ENCODE results near the gene SLC20A1.

Gene SLC20A1

DNA sequence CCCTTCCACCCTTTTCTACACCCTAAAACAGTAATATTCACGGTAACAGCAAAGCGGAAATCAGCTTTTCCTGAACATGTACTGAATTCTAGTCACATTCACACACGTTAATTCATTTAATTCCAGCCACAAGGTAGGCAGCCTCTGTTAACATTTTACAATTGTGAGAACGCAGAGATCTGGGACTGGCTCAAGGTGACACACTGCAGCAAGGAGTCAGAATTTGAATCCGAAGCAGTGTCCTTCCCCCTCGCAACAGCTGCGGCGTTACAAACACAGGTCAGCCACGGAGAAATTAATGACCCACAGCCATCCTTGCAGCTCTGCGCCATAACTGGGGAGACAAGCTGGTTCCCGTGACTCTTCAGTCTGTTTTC is 818 bp upstream of the SLC20A1 start:
- no peak for DNase-seq
- H3K4me1 ChIP-seq (ENCODE audit: low read length) = peaks cover 20% of the 10 kb centered on the region
- peaks cover 48% of the 10 kb centered on the region for H3K27me3 ChIP-seq (replicated peaks; ENCODE audit: insufficient read depth, low read length)
- H3K9ac ChIP-seq (ENCODE audit: low read length) = peak overlapping the region; percentile 73
- H3K79me2 ChIP-seq (ENCODE audit: low read length) = peaks cover 37% of the 10 kb centered on the region
- peak overlapping the region; percentile 66; the same call in 1 of the 2 replicates for H3K27ac ChIP-seq (ENCODE audit: low read length)
- no peaks in the 10 kb centered on the region for H3K9me2 ChIP-seq (replicated peaks; ENCODE audit: insufficient read depth, low read length)
- peak overlapping the region; percentile 91 for H3K4me2 ChIP-seq (ENCODE audit: low read depth, low read length)
- H3K36me3 ChIP-seq (replicated peaks; ENCODE audit: insufficient read depth, low read length) = peaks cover 12% of the 10 kb centered on the region; the same call in 1 of the 2 replicates
- H3F3A ChIP-seq (ENCODE audit: insufficient read depth, low read length) = peaks cover 7% of the 10 kb centered on the region
- H2AFZ ChIP-seq (ENCODE audit: low read length) = peak overlapping the region; percentile 80
- no peak for TF ChIP-seq EZH2 (optimal IDR thresholded peaks at IDR 0.05; ENCODE audit: low read depth, low read length)
- TF ChIP-seq, protein P1, sequence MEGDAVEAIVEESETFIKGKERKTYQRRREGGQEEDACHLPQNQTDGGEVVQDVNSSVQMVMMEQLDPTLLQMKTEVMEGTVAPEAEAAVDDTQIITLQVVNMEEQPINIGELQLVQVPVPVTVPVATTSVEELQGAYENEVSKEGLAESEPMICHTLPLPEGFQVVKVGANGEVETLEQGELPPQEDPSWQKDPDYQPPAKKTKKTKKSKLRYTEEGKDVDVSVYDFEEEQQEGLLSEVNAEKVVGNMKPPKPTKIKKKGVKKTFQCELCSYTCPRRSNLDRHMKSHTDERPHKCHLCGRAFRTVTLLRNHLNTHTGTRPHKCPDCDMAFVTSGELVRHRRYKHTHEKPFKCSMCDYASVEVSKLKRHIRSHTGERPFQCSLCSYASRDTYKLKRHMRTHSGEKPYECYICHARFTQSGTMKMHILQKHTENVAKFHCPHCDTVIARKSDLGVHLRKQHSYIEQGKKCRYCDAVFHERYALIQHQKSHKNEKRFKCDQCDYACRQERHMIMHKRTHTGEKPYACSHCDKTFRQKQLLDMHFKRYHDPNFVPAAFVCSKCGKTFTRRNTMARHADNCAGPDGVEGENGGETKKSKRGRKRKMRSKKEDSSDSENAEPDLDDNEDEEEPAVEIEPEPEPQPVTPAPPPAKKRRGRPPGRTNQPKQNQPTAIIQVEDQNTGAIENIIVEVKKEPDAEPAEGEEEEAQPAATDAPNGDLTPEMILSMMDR (IDR thresholded peaks at IDR 0.05; ENCODE audit: low read length) = no peak
- TF ChIP-seq EZH2phosphoT487 (IDR thresholded peaks at IDR 0.05; ENCODE audit: low read length) = no peak
- H3K4me3 ChIP-seq (ENCODE audit: low read length) = peak overlapping the region; percentile 69
- H4K20me1 ChIP-seq (ENCODE audit: insufficient read depth, low read length) = no peaks in the 10 kb centered on the region; the same call in 1 of the 2 replicates
- H3K9me3 ChIP-seq (replicated peaks; ENCODE audit: insufficient read depth, low read length) = no peaks in the 10 kb centered on the region

DNA sequence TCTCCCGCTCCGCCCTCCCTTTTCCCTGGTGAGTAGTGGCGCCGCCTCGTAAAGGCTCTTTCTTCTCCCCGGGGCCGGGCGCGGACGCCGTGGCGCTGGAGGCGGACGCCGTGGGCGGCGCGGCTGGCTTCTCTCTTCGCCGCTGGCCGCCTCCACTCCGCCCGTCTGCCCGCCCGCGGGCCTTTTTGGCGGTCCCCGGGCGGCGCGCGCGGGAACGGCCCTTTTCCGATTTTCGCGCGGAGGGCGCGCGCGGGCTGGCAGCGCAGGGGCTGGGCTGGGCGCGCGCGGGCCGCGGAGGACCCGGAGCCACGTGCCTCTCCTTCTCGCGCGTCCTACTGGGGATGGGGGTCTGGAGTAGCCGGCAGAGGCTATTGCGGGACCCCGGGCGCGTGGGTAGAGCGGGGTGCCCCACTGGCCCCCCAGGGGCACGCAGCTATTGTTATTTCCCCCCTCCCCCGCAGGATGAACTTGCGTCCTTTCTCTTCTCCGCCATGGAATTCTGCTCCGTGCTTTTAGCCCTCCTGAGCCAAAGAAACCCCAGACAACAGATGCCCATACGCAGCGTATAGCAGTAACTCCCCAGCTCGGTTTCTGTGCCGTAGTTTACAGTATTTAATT is 472 bp downstream of the SLC20A1 start:
- Histone ChIP-seq H3K36me3 (replicated peaks; ENCODE audit: insufficient read depth, low read length) (peaks cover 12% of the 10 kb centered on the region; the same call in 1 of the 2 replicates), H3K9me2 (replicated peaks; ENCODE audit: insufficient read depth, low read length) (no peaks in the 10 kb centered on the region), H3K4me3 (ENCODE audit: low read length) (peak overlapping the region; percentile 95), H3F3A (ENCODE audit: insufficient read depth, low read length) (peaks cover 7% of the 10 kb centered on the region), H3K27ac (ENCODE audit: low read length) (peak overlapping the region; percentile 84), H4K20me1 (ENCODE audit: insufficient read depth, low read length) (no peaks in the 10 kb centered on the region; the same call in 1 of the 2 replicates), H3K27me3 (replicated peaks; ENCODE audit: insufficient read depth, low read length) (peaks cover 35% of the 10 kb centered on the region), H2AFZ (ENCODE audit: low read length) (0 out of 2 replicates have a peak overlapping the region, but pooled peaks have one; percentile 61), H3K9ac (ENCODE audit: low read length) (peak overlapping the region; percentile 98), H3K4me2 (ENCODE audit: low read depth, low read length) (peak overlapping the region; percentile 60; the same call in 1 of the 2 replicates), H3K79me2 (ENCODE audit: low read length) (peaks cover 49% of the 10 kb centered on the region), H3K9me3 (replicated peaks; ENCODE audit: insufficient read depth, low read length) (no peaks in the 10 kb centered on the region), H3K4me1 (ENCODE audit: low read length) (peaks cover 20% of the 10 kb centered on the region)
- DNase-seq = peak; percentile 55
- TF ChIP-seq, protein P1 (IDR thresholded peaks at IDR 0.05; ENCODE audit: low read length) = no peak
- no peak for TF ChIP-seq EZH2phosphoT487 (IDR thresholded peaks at IDR 0.05; ENCODE audit: low read length)
- TF ChIP-seq EZH2 (optimal IDR thresholded peaks at IDR 0.05; ENCODE audit: low read depth, low read length) = no peak

DNA sequence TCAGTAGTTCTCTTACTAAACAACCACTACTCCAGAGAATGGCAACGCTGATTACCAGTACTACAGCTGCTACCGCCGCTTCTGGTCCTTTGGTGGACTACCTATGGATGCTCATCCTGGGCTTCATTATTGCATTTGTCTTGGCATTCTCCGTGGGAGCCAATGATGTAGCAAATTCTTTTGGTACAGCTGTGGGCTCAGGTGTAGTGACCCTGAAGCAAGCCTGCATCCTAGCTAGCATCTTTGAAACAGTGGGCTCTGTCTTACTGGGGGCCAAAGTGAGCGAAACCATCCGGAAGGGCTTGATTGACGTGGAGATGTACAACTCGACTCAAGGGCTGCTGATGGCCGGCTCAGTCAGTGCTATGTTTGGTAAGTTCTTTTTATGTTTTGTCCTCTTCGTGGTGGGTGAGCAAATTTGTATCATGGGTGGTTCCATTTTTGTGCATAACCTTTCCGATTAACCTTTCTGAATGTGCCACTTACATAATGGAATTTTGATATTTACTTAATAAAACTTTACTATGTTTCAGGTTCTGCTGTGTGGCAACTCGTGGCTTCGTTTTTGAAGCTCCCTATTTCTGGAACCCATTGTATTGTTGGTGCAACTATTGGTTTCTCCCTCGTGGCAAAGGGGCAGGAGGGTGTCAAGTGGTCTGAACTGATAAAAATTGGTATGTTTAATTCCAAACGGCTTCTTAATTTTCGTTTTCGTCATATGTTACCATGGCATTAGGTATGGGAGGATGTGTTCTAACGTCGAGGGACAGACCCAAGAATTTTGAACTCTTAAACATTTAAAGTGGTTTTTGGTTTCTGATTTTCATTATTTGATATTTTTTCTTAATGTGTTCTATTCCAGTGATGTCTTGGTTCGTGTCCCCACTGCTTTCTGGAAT is 1.3 kb downstream of the SLC20A1 start:
- H3K27ac ChIP-seq (ENCODE audit: low read length) = no peak overlapping the region; the same call in 1 of the 2 replicates
- peak overlapping the region; percentile 98 for H3K9ac ChIP-seq (ENCODE audit: low read length)
- H3K4me2 ChIP-seq (ENCODE audit: low read depth, low read length) = peak overlapping the region; percentile 58
- peaks cover 20% of the 10 kb centered on the region for H3K4me1 ChIP-seq (ENCODE audit: low read length)
- H4K20me1 ChIP-seq (ENCODE audit: insufficient read depth, low read length) = no peaks in the 10 kb centered on the region; the same call in 1 of the 2 replicates
- TF ChIP-seq EZH2 (optimal IDR thresholded peaks at IDR 0.05; ENCODE audit: low read depth, low read length) (no peak), EZH2phosphoT487 (IDR thresholded peaks at IDR 0.05; ENCODE audit: low read length) (no peak)
- TF ChIP-seq, protein P1 (IDR thresholded peaks at IDR 0.05; ENCODE audit: low read length) = no peak
- peaks cover 7% of the 10 kb centered on the region for H3F3A ChIP-seq (ENCODE audit: insufficient read depth, low read length)
- H3K36me3 ChIP-seq (replicated peaks; ENCODE audit: insufficient read depth, low read length) = peaks cover 12% of the 10 kb centered on the region; the same call in 1 of the 2 replicates
- no peaks in the 10 kb centered on the region for H3K9me3 ChIP-seq (replicated peaks; ENCODE audit: insufficient read depth, low read length)
- H3K4me3 ChIP-seq (ENCODE audit: low read length) = peak overlapping the region; percentile 95
- DNase-seq = peak; percentile 33
- peaks cover 27% of the 10 kb centered on the region for H3K27me3 ChIP-seq (replicated peaks; ENCODE audit: insufficient read depth, low read length)
- H2AFZ ChIP-seq (ENCODE audit: low read length) = no peak overlapping the region
- H3K9me2 ChIP-seq (replicated peaks; ENCODE audit: insufficient read depth, low read length) = no peaks in the 10 kb centered on the region
- H3K79me2 ChIP-seq (ENCODE audit: low read length) = peaks cover 58% of the 10 kb centered on the region
